Lung (tissue), 12 donors: ENCODE results near the gene VAV1. TPM values are rescaled to one million over a fixed set of nuclear protein-coding genes. Genes with fewer than 3 reads are reported as not detected.

Experiments used
- ATAC-seq: fragments of 200-7000 bp; cut with Tn5 transposase; one replicate; pipeline ENCODE4 v1.9.1; 2020; ENCODE audit warnings: moderate number of reproducible peaks; ENCODE audit not compliant: insufficient read depth, low FRiP score
- DNase-seq, 3 donors: peaks; one replicate each; pipeline ENCODE4 v3.0.0-alpha.2; 2013 to 2017
- H3K27ac ChIP-seq, 2 donors: one replicate each; pipeline ENCODE4 v1.5.1; 2013; ENCODE audit warnings: mild to moderate bottlenecking in 2 of 2, moderate library complexity in 2 of 2, control low read depth in 1 of 2, inconsistent platforms in 1 of 2, low read depth in 1 of 2, low read length in 1 of 2
- H3K27me3 ChIP-seq, 3 donors: one replicate each; pipeline ENCODE4 v1.5.1; 2013; ENCODE audit warnings: low read length in 2 of 3; ENCODE audit not compliant: control insufficient read depth in 3 of 3, insufficient read depth in 3 of 3
- H3K36me3 ChIP-seq, 4 donors: one replicate each; pipeline ENCODE4 v1.5.1; 2013; ENCODE audit warnings: low read length in 4 of 4, mild to moderate bottlenecking in 1 of 4, moderate library complexity in 1 of 4; ENCODE audit not compliant: control insufficient read depth in 4 of 4, insufficient read depth in 4 of 4
- H3K4me1 ChIP-seq, 5 donors: one replicate each; pipeline ENCODE4 v1.5.1; 2013; ENCODE audit warnings: low read length in 5 of 5, mild to moderate bottlenecking in 2 of 5, moderate library complexity in 1 of 5; ENCODE audit not compliant: control insufficient read depth in 5 of 5, insufficient read depth in 5 of 5
- H3K4me3 ChIP-seq: one replicate; pipeline ENCODE4 v1.5.1; 2013; ENCODE audit warnings: mild to moderate bottlenecking, control low read depth, moderate library complexity
- H3K9ac ChIP-seq, 2 donors: one replicate each; pipeline ENCODE4 v1.5.1; 2013; ENCODE audit warnings: low read length in 2 of 2, control low read depth in 1 of 2; ENCODE audit not compliant: insufficient read depth in 1 of 2
- H3K9me3 ChIP-seq, 4 donors: one replicate each; pipeline ENCODE4 v1.5.1; 2013; ENCODE audit warnings: low read length in 3 of 4, mild to moderate bottlenecking in 1 of 4, moderate library complexity in 1 of 4; ENCODE audit not compliant: control insufficient read depth in 4 of 4, insufficient read depth in 3 of 4
- WGBS, 2 donors: extraction: QIAGEN DNeasy Blood & Tissue Kit; methylation state at CpG; one replicate each; pipeline ENCODE4 v1.1.7; 2013; 5-methylcytosine and 5-hydroxymethylcytosine counted together
- polyA plus RNA-seq, 2 donors: library from polyadenylated mRNA; stranded (reverse); fragments of 200-250 nt; gene quantifications; one replicate each; pipeline ENCODE4 v1.2.1, GENCODE V29; 2013
- total RNA-seq, 2 donors: library from RNA; depleted of rRNA in 1 of 2; stranded (reverse); fragments of >200 nt in 1 of 2; gene quantifications; one replicate each; pipeline ENCODE4 v1.2.1, GENCODE V29; 2014 to 2021
- TF ChIP-seq, protein P1 (sequence below): IDR thresholded peaks from 2 replicates; pipeline ENCODE4 v1.5.1; 2012; ENCODE audit warnings: mild to moderate bottlenecking; ENCODE audit errors: control extremely low read depth, extremely low read depth
- donor health status: control.
- donor health status: control.
- donor health status: Bipolar disorder and iron deficiency.
- donor health status: healthy.
- donor health status: DM: yes; HTN: yes; CAD: no.

The VAV1 gene
- total and polyA plus RNA-seq, 4 donors = 8.7 to 60.8 (median 21.9) TPM

GRCh38 chr19:6861683-6862286, 89.3 kb downstream of the VAV1 start:
- Histone ChIP-seq H3K36me3 (peaks cover 0 to 2% (median 0%) of the 10 kb centered on the region in 4 donors), H3K27ac (no peak overlapping the region), H3K27me3 (no peaks in the 10 kb centered on the region), H3K9ac (no peak overlapping the region), H3K4me1 (peaks cover 0 to 5% (median 0%) of the 10 kb centered on the region in 5 donors), H3K4me3 (no peak overlapping the region), H3K9me3 (no peaks in the 10 kb centered on the region)
- 76 to 82% methylated on average over 10 of the region's 10 CpGs for WGBS, 2 donors
- DNase-seq (no peak), ATAC-seq (no peak)
- TF ChIP-seq, protein P1, sequence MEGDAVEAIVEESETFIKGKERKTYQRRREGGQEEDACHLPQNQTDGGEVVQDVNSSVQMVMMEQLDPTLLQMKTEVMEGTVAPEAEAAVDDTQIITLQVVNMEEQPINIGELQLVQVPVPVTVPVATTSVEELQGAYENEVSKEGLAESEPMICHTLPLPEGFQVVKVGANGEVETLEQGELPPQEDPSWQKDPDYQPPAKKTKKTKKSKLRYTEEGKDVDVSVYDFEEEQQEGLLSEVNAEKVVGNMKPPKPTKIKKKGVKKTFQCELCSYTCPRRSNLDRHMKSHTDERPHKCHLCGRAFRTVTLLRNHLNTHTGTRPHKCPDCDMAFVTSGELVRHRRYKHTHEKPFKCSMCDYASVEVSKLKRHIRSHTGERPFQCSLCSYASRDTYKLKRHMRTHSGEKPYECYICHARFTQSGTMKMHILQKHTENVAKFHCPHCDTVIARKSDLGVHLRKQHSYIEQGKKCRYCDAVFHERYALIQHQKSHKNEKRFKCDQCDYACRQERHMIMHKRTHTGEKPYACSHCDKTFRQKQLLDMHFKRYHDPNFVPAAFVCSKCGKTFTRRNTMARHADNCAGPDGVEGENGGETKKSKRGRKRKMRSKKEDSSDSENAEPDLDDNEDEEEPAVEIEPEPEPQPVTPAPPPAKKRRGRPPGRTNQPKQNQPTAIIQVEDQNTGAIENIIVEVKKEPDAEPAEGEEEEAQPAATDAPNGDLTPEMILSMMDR = no peak

DNA sequence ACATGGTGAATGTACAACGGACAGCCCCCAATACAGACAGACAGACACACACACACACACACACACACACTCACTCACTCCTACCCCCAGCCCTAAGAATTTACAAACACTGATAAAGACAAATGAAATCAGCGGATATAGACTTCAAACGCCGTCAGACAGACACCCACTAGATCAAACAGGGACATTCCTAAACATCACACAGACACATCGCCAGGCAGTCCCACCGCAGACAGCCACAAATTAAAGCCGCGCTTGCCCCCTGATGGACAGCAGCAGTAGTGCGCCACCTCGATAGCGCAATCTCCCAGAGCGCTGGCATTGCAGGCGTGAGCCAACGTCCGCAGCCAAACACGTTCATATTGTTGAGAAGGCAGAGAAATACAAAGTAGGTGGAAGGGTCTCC, 90.2 kb downstream of the VAV1 start:
- no peak overlapping the region for H3K4me3 ChIP-seq
- no peaks in the 10 kb centered on the region for H3K27me3 ChIP-seq
- DNase-seq (peak; percentile 93 to 97 (median 94)), ATAC-seq (peak; percentile 80)
- peaks cover 0 to 3% (median 0%) of the 10 kb centered on the region in 5 donors for H3K4me1 ChIP-seq
- TF ChIP-seq, protein P1 = peak; percentile 95
- no peaks in the 10 kb centered on the region for H3K9me3 ChIP-seq
- H3K9ac ChIP-seq = no peak overlapping the region
- WGBS, 2 donors = 1 to 2% methylated on average over 16 of the region's 16 CpGs
- H3K36me3 ChIP-seq = no peaks in the 10 kb centered on the region
- H3K27ac ChIP-seq = no peak overlapping the region

DNA sequence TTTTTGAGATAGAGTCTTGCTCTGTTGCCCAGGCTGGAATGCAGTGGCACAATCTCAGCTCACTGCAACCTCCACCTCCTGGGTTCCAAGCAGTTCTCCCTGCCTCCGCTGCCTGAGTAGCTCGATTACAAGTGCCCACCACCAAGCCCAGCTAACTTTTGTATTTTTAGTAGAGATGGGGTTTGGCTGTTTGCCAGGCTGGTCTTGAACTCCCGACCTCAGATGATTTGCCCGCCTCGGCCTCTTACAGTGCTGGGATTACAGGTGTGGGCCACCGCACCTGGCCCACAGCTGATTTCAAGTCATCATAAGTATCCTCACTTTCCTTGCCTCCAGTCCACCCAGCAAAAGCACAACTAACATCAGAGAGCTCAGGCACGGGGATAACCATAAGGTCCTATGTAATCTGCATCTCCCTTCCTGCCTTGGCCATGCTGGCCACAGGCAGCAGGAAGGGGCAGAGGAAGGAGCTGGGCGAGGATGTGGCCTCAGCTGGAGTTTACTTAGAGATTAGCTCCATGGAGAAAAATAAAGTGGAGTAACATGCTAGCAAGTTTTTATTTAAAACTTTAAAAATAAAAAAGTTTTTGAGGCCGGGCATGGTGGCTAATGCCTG, 91.9 kb downstream of the VAV1 start:
- H3K9ac ChIP-seq = no peak overlapping the region
- H3K27ac ChIP-seq = no peak overlapping the region
- ATAC-seq (no peak), DNase-seq (no peak)
- WGBS, 2 donors = 47 to 50% methylated on average over 9 of the region's 9 CpGs
- no peak overlapping the region for H3K4me3 ChIP-seq
- no peaks in the 10 kb centered on the region for H3K9me3 ChIP-seq
- TF ChIP-seq, protein P1 = no peak
- no peaks in the 10 kb centered on the region for H3K27me3 ChIP-seq
- peaks cover 0 to 10% (median 0%) of the 10 kb centered on the region in 5 donors for H3K4me1 ChIP-seq
- H3K36me3 ChIP-seq = no peaks in the 10 kb centered on the region
